Kidney epithelial cell (primary cell): Measurements from ENCODE around the gene PLP1. TPM values are rescaled to one million over a fixed set of nuclear protein-coding genes. Genes with fewer than 3 reads are reported as not detected.

Experiments
- DNase-seq: peaks from one replicate; pipeline ENCODE4 v3.0.0-alpha.2; 2010; ENCODE audit warnings: low read depth
- H3K27me3 ChIP-seq: 2 replicates; pipeline ENCODE4 v1.6.0; 2011; ENCODE audit warnings: low read length; ENCODE audit not compliant: control insufficient read depth, insufficient read depth
- H3K36me3 ChIP-seq: 2 replicates; pipeline ENCODE4 v1.5.1; 2011; ENCODE audit warnings: low read length; ENCODE audit not compliant: control insufficient read depth, insufficient read depth
- H3K4me3 ChIP-seq: 2 replicates; pipeline ENCODE4 v1.5.1; 2011; ENCODE audit warnings: low read depth, mild to moderate bottlenecking, control low read depth, low read length
- total RNA-seq: library from RNA; depleted of rRNA; stranded (reverse); fragments of >200 nt; gene quantifications from 2 replicates; pipeline ENCODE4 v1.2.3, GENCODE V29; 2015
- TF ChIP-seq, protein P1 (sequence below): IDR thresholded peaks from 2 replicates; pipeline ENCODE4 v1.5.1; 2011; ENCODE audit warnings: mild to moderate bottlenecking, moderate library complexity, low read length, control low read depth, inconsistent platforms; ENCODE audit not compliant: insufficient read depth, poor library complexity, severe bottlenecking

PLP1 gene
- total RNA-seq, 1 donor from 2014 or later: not detected

DNA sequence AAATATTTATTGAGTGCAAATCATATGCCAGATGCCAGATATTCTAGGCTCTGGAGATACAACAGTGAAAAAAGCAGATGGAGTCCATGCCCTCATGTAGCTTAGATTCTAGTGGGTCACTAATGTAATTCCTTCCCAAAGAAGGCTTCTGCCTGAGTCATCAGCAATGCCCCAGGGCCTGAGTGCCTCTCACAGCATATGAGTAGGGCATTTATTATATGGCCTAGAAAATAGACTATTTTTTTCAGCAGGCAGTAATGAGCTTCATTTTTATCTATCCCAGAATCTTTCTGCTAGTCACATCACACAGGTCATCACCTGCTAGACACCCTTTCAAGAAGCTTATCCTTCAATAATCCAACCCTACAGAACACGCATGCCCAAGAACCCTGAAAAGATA is 43.6 kb upstream of the PLP1 start:
- Histone ChIP-seq H3K27me3 (peaks cover 20% of the 10 kb centered on the region), H3K4me3 (no peak overlapping the region), H3K36me3 (no peaks in the 10 kb centered on the region)
- DNase-seq: no peak
- TF ChIP-seq, protein P1, sequence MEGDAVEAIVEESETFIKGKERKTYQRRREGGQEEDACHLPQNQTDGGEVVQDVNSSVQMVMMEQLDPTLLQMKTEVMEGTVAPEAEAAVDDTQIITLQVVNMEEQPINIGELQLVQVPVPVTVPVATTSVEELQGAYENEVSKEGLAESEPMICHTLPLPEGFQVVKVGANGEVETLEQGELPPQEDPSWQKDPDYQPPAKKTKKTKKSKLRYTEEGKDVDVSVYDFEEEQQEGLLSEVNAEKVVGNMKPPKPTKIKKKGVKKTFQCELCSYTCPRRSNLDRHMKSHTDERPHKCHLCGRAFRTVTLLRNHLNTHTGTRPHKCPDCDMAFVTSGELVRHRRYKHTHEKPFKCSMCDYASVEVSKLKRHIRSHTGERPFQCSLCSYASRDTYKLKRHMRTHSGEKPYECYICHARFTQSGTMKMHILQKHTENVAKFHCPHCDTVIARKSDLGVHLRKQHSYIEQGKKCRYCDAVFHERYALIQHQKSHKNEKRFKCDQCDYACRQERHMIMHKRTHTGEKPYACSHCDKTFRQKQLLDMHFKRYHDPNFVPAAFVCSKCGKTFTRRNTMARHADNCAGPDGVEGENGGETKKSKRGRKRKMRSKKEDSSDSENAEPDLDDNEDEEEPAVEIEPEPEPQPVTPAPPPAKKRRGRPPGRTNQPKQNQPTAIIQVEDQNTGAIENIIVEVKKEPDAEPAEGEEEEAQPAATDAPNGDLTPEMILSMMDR: no peak

DNA sequence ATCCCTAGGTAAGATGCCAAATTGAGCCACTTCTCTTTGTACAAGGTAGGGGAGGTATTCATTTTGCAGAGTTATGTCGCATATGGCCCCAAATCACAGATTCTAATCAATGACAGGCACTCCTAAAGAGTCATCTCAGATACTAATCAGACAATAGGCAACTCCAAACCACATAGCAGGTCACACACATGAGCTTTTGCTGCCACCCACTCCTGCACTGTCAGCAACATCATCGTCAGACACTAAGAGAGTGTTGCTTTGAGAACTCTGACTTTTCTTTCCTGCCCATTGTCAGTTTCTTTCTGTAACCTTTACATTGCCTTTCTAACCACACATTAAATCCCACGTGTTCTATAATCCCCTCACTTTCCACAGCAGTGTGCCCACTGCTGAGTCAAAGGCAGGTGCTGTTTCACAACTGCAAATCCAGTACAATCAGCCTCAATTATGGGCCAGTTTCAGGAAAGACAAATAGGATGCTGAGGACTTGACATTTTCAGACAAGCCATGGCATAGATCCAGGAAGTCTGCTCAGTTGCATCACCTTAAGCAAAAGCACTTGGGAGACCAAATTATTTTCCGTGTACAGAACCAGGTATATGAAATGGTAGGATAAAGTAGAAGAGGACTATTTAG is 42.4 kb upstream of the PLP1 start:
- TF ChIP-seq, protein P1: no peak

DNA sequence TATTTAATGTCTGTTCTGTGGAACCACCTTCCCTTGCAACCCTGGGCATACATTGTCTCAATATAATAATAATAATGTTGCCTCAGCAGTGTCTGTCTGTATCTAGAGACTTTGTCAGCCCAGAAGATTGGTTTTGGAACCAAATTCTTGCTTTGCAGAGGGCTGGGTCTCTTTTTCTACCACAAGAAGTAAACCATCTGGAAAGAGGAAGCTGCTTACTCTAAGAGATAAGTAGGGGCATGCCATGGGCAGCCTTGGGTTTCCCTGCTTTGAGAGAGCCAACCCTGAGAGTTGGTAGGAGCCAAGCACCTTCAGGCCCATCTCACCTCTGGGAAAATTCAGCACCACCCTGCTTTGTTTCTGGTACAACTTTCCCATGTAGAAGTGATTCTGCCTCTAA is 38.9 kb upstream of the PLP1 start:
- Histone ChIP-seq H3K36me3 (no peaks in the 10 kb centered on the region), H3K27me3 (no peaks in the 10 kb centered on the region), H3K4me3 (no peak overlapping the region)
- TF ChIP-seq, protein P1: no peak
- DNase-seq: no peak

More for the DNA sequence above, 42.4 kb upstream of the PLP1 start:
- Histone ChIP-seq H3K36me3 (no peaks in the 10 kb centered on the region), H3K27me3 (peaks cover 10% of the 10 kb centered on the region), H3K4me3 (no peak overlapping the region)
- DNase-seq: no peak

DNA sequence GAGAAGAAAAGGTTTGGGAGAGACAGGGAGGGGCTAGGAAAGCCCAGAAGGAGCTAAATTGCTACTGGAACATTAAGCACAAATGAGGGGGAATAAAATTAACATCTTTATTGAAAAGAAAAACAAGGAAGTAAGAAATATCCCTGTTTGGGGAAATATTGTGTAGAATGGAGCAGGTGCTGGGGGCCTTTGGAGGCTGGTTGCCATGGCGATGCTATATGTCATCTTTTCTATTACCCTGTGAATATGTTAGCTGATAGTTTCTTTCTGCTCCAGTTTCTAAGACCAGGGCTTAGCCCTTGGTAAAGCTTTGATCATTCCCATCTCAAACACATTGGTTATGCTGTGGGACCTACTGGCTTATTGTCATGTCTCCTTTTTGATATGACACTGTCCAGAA is 37.2 kb upstream of the PLP1 start:
- TF ChIP-seq, protein P1: no peak
- DNase-seq: no peak
- Histone ChIP-seq H3K4me3 (no peak overlapping the region), H3K36me3 (no peaks in the 10 kb centered on the region), H3K27me3 (no peaks in the 10 kb centered on the region)

DNA sequence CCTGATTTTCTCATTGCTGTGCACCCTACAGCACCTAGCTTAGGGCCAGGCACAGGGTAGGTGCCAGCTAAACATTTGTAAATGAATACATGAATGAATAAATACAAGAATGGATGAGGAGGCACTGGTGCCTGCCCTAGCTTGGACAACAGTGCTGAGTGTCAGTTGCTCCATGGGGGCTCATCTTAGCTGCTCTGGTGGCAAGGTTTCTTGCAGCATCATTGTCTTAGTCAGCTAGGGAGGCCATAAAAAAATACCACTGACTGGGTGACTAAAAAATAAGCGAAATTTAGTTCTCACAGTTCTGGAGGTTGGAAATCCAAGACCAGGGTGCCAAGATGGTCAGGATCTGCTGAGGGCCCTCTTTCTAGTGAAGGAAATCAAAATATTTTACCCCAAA is 34.8 kb upstream of the PLP1 start:
- H3K4me3 ChIP-seq: no peak overlapping the region
- no peak for DNase-seq
- H3K36me3 ChIP-seq: no peaks in the 10 kb centered on the region
- H3K27me3 ChIP-seq: no peaks in the 10 kb centered on the region
- TF ChIP-seq, protein P1: no peak

DNA sequence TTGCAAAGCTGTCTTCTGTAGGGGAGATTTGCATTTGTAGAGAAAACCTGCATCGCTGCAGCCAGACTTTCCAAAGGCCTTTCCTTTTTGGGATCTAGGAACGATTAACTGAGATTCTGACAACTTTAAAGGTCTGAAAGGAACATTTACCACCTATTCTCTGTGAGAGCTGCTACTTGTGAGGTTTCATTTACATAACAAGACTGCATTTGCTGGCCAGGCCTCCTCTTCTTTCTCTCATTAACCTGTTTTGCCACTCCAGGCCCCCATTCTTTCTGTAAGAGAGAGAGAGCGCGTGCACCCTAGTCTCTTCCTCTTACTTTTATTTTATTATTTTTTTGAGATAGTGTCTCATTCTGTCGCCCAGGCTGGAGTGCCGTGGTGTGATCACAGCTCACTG is 34.3 kb upstream of the PLP1 start:
- no peaks in the 10 kb centered on the region for H3K27me3 ChIP-seq
- DNase-seq: no peak
- no peaks in the 10 kb centered on the region for H3K36me3 ChIP-seq
- H3K4me3 ChIP-seq: no peak overlapping the region
- TF ChIP-seq, protein P1: no peak
